WTC11 (cell line): ENCODE results near the gene SYNJ2. TPM values are rescaled to one million over a fixed set of nuclear protein-coding genes. Genes with fewer than 3 reads are reported as not detected.
"Not testable (repeated sequence)": the region's sequence is repeated elsewhere in the genome, so short reads cannot be mapped to it uniquely, and the experiment has no call there.

Source experiments
- ATAC-seq: fragments of 200-7000 bp; cut with Tn5 transposase; 2 replicates; pipeline ENCODE4 v1.10.0; 2021; ENCODE audit warnings: mild to moderate bottlenecking, moderate library complexity
- CTCF ChIA-PET: fragments of 300-600 bp; sonication (Branson Sonifier 250); formaldehyde crosslinking; loops from one replicate; lab custom pipeline; 2021; ENCODE audit warnings: antibody characterized with exemption; lab: Charles Lee
- POLR2A ChIA-PET: fragments of 350-600 bp; sonication (Branson Sonifier 250); formaldehyde crosslinking; loops from one replicate; lab custom pipeline; 2021; ENCODE audit warnings: antibody characterized with exemption; lab: Charles Lee
- DNase-seq: peaks from one replicate; pipeline ENCODE4 v3.0.0; 2021; ENCODE audit warnings: low spot score
- H3K27ac Mint-ChIP-seq: 2 replicates; pipeline ENCODE4 v1.8.0; 2021; ENCODE audit warnings: mixed read lengths
- H3K27me3 Mint-ChIP-seq: 2 replicates; pipeline ENCODE4 v1.8.0; 2021; ENCODE audit warnings: low read depth, mild to moderate bottlenecking, moderate library complexity, mixed read lengths
- H3K36me3 Mint-ChIP-seq: 2 replicates; pipeline ENCODE4 v1.8.0; 2021; ENCODE audit warnings: mixed read lengths
- H3K4me1 Mint-ChIP-seq: 2 replicates; pipeline ENCODE4 v1.8.0; 2022; ENCODE audit warnings: mixed read lengths
- H3K4me3 Mint-ChIP-seq: 2 replicates; pipeline ENCODE4 v1.8.0; 2021; ENCODE audit warnings: mild to moderate bottlenecking, moderate library complexity, mixed read lengths
- H3K9me3 Mint-ChIP-seq: 2 replicates; pipeline ENCODE4 v1.8.0; 2021; ENCODE audit warnings: mixed read lengths
- ELF4 ChIP-seq: sonication (generic); formaldehyde crosslinking; IDR thresholded peaks from 2 replicates; pipeline ENCODE4 v1.8.1; 2022; ENCODE audit warnings: low read depth, mild to moderate bottlenecking, moderate library complexity, missing genetic modification reagents
- JAZF1 ChIP-seq: fragments of 250-450 bp; sonication (Bioruptor Pico); IDR thresholded peaks from 2 replicates; pipeline ENCODE4 v1.9.0; 2021; ENCODE audit warnings: moderate library complexity, mild to moderate bottlenecking, inconsistent platforms
- PRRX2 ChIP-seq: fragments of 250-450 bp; sonication (Bioruptor Pico); IDR thresholded peaks from 2 replicates; pipeline ENCODE4 v1.8.0; 2021; ENCODE audit warnings: mild to moderate bottlenecking
- SMAD4 ChIP-seq: sonication (generic); formaldehyde crosslinking; IDR thresholded peaks from 2 replicates; pipeline ENCODE4 v1.8.0; 2022; ENCODE audit warnings: mild to moderate bottlenecking, missing genetic modification reagents
- TCF7 ChIP-seq: sonication (generic); formaldehyde crosslinking; IDR thresholded peaks from 2 replicates; pipeline ENCODE4 v1.8.0; 2022; ENCODE audit warnings: mild to moderate bottlenecking, low read depth, missing genetic modification reagents, moderate library complexity
- ZNF121 ChIP-seq: sonication (generic); formaldehyde crosslinking; IDR thresholded peaks from 2 replicates; pipeline ENCODE4 v1.8.0; 2023; ENCODE audit warnings: missing genetic modification reagents
- ZNF219 ChIP-seq: sonication (generic); formaldehyde crosslinking; IDR thresholded peaks from 2 replicates; pipeline ENCODE4 v1.8.0; 2023; ENCODE audit warnings: missing genetic modification reagents, mild to moderate bottlenecking, borderline replicate concordance
- ZNF232 ChIP-seq: sonication (generic); formaldehyde crosslinking; IDR thresholded peaks from 2 replicates; pipeline ENCODE4 v1.8.0; 2022; ENCODE audit warnings: mild to moderate bottlenecking, missing genetic modification reagents
- total RNA-seq: library from RNA; stranded (reverse); gene quantifications from 3 replicates; pipeline ENCODE4 v1.2.3, GENCODE V29; 2021
- TF ChIP-seq, protein P1 (sequence below): sonication (generic); formaldehyde crosslinking; IDR thresholded peaks from 2 replicates; pipeline ENCODE4 v1.8.1; 2023; ENCODE audit warnings: mild to moderate bottlenecking, moderate library complexity, missing genetic modification reagents
- TF ChIP-seq, protein P2 (sequence below): fragments of 250-450 bp; sonication (Bioruptor Pico); IDR thresholded peaks from 2 replicates; pipeline ENCODE4 v2.1.2; 2022; ENCODE audit warnings: mild to moderate bottlenecking, moderate library complexity
- TF ChIP-seq, protein P3 (sequence below): sonication (generic); formaldehyde crosslinking; IDR thresholded peaks from 2 replicates; pipeline ENCODE4 v1.8.1; 2023; ENCODE audit warnings: mild to moderate bottlenecking, missing genetic modification reagents
- TF ChIP-seq, protein P4 (sequence below): sonication (generic); formaldehyde crosslinking; IDR thresholded peaks from 2 replicates; pipeline ENCODE4 v1.8.0; 2022; ENCODE audit warnings: mild to moderate bottlenecking, missing genetic modification reagents
- TF ChIP-seq, protein P5 (sequence below): fragments of 250-450 bp; sonication (Bioruptor Pico); IDR thresholded peaks from 2 replicates; pipeline ENCODE4 v1.9.0; 2021; ENCODE audit warnings: moderate library complexity, mild to moderate bottlenecking, inconsistent platforms, borderline replicate concordance
- TF ChIP-seq, protein P6 (sequence below): fragments of 250-450 bp; sonication (Bioruptor Pico); conservative IDR thresholded peaks from 2 replicates; pipeline ENCODE4 v1.9.0; 2021; ENCODE audit warnings: mild to moderate bottlenecking
- TF ChIP-seq, protein P7 (sequence below): fragments of 200-600 bp; IDR thresholded peaks from 2 replicates; pipeline ENCODE4 v1.8.0; 2022; ENCODE audit warnings: antibody characterized with exemption
- TF ChIP-seq, protein P8 (sequence below): sonication (generic); formaldehyde crosslinking; IDR thresholded peaks from 2 replicates; pipeline ENCODE4 v1.8.1; 2022; ENCODE audit warnings: low read depth, mild to moderate bottlenecking, moderate library complexity, missing genetic modification reagents, borderline replicate concordance
- TF ChIP-seq, protein P9 (sequence below): sonication (generic); formaldehyde crosslinking; IDR thresholded peaks from 2 replicates; pipeline ENCODE4 v1.8.1; 2023; ENCODE audit warnings: mild to moderate bottlenecking, missing genetic modification reagents, moderate library complexity

The SYNJ2 gene
- total RNA-seq, 1 experiment from 2014 or later, result 15.3 TPM

DNA sequence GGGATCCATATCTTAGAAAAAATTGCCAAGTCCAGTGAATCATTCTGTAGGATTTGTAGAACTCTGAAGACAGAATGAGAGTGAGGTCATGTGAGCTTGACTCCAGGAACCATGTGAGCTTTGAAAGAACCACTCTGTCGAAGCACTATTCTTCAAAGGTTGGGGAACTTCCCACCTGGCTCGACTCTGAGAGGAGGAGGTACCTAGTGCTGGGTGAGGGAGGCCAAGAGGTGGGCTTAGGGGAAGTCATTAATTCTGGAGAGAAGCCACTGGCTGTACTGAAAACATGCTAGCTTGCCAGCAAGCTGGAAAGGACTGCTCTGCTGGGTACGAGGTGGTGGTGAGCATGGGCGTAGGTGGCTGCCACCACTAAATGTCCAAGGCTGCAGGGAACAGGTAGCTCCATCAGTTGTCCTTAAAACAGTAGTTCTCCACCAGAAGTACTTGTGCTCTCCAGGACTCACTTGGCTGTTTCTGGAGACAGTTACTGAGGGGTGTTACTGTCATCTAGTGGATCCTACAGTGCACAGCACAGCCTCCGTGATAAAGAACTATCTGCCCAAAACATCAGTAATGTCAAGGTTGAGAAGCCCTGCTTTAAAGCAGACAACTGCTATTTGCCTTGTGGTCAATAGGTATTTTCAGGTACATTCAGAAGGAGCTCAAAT lies 34.7 kb upstream of the SYNJ2 start (continued):
- TF ChIP-seq, protein P1, sequence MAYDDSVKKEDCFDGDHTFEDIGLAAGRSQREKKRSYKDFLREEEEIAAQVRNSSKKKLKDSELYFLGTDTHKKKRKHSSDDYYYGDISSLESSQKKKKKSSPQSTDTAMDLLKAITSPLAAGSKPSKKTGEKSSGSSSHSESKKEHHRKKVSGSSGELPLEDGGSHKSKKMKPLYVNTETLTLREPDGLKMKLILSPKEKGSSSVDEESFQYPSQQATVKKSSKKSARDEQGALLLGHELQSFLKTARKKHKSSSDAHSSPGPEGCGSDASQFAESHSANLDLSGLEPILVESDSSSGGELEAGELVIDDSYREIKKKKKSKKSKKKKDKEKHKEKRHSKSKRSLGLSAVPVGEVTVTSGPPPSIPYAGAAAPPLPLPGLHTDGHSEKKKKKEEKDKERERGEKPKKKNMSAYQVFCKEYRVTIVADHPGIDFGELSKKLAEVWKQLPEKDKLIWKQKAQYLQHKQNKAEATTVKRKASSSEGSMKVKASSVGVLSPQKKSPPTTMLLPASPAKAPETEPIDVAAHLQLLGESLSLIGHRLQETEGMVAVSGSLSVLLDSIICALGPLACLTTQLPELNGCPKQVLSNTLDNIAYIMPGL (CRISPR knock-in tag), result no peak
- no peak for TF ChIP-seq SMAD4 (CRISPR knock-in tag)
- no peak for TF ChIP-seq ZNF232 (CRISPR knock-in tag)
- TF ChIP-seq, protein P2, sequence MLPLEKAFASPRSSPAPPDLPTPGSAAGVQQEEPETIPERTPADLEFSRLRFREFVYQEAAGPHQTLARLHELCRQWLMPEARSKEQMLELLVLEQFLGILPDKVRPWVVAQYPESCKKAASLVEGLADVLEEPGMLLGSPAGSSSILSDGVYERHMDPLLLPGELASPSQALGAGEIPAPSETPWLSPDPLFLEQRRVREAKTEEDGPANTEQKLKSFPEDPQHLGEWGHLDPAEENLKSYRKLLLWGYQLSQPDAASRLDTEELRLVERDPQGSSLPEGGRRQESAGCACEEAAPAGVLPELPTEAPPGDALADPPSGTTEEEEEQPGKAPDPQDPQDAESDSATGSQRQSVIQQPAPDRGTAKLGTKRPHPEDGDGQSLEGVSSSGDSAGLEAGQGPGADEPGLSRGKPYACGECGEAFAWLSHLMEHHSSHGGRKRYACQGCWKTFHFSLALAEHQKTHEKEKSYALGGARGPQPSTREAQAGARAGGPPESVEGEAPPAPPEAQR (CRISPR knock-in tag), result no peak
- TF ChIP-seq, all 79 proteins: peak for 0

DNA sequence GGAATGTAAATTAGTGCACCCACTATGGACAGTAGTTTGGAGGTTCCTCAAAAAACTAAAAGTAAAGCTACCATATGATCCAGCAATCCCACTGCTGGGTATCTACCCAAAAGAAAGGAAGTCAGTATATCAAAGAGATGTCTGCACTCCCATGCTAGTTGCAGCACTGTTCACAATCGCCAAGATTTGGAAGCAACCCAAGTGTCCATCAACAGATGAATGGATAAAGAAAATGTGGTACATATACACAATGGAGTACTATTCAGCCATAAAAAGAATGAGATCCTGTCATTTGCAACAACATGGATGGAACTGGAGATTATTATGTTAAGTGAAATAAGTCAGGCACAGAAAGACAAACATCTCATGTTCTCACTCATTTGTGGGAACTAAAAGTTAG lies 30.8 kb upstream of the SYNJ2 start:
- H3K9me3 Mint-ChIP-seq, result peaks cover 20% of the 10 kb centered on the region
- H3K4me3 Mint-ChIP-seq, POLR2A ChIA-PET, H3K36me3 Mint-ChIP-seq, ATAC-seq, CTCF ChIA-PET, H3K27me3 Mint-ChIP-seq, H3K27ac Mint-ChIP-seq, DNase-seq: not testable (repeated sequence)
- H3K4me1 Mint-ChIP-seq, result peaks cover 11% of the 10 kb centered on the region; the same call in 1 of the 2 replicates

DNA sequence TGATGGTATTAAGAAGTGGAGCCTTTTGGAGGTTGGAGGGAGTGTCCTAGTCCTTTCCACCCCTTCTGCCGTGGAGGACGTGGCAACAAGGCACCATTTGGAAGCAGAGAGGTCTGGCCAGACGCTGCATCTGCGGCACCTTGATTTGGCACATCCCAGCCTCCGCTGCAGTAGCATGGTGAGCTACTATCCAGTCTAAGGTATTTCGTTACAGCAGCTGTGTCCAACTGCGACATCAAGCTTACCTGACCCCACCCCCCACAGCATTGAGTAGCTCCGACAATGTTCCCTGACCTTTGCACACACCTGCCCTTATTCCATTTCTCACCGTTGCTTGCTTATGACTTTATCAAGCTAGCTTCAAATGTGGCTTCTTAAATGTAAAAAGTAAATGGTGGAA lies 29.8 kb upstream of the SYNJ2 start:
- ChIA-PET POLR2A (interaction anchor here (0.6 kb wide), 1 partner anchor 16 kb away, joined by 3 read pairs; no protein-coding TSS in a partner anchor), CTCF (interaction anchor here (0.9 kb wide), 2 partner anchors 11 to 637 kb away, joined by 3 read pairs; no protein-coding TSS in a partner anchor)
- DNase-seq (no peak), ATAC-seq (no peak)
- Mint-ChIP-seq H3K9me3 (peaks cover 20% of the 10 kb centered on the region), H3K4me1 (peaks cover 11% of the 10 kb centered on the region; the same call in 1 of the 2 replicates), H3K4me3 (no peak overlapping the region), H3K27ac (no peak overlapping the region), H3K27me3 (peaks cover 4% of the 10 kb centered on the region; the same call in 1 of the 2 replicates), H3K36me3 (no peaks in the 10 kb centered on the region; the same call in 1 of the 2 replicates)
- TF ChIP-seq JAZF1 (no peak), TCF7 (CRISPR knock-in tag) (no peak), ZNF121 (CRISPR knock-in tag) (no peak), ELF4 (CRISPR knock-in tag) (no peak), PRRX2 (CRISPR knock-in tag) (no peak), ZNF219 (CRISPR knock-in tag) (no peak)
- TF ChIP-seq, protein P1 (CRISPR knock-in tag), result no peak
- TF ChIP-seq, protein P3, sequence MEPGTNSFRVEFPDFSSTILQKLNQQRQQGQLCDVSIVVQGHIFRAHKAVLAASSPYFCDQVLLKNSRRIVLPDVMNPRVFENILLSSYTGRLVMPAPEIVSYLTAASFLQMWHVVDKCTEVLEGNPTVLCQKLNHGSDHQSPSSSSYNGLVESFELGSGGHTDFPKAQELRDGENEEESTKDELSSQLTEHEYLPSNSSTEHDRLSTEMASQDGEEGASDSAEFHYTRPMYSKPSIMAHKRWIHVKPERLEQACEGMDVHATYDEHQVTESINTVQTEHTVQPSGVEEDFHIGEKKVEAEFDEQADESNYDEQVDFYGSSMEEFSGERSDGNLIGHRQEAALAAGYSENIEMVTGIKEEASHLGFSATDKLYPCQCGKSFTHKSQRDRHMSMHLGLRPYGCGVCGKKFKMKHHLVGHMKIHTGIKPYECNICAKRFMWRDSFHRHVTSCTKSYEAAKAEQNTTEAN (CRISPR knock-in tag), result no peak
- TF ChIP-seq, protein P4, sequence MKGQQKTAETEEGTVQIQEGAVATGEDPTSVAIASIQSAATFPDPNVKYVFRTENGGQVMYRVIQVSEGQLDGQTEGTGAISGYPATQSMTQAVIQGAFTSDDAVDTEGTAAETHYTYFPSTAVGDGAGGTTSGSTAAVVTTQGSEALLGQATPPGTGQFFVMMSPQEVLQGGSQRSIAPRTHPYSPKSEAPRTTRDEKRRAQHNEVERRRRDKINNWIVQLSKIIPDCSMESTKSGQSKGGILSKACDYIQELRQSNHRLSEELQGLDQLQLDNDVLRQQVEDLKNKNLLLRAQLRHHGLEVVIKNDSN (CRISPR knock-in tag), result no peak
- TF ChIP-seq, protein P5, sequence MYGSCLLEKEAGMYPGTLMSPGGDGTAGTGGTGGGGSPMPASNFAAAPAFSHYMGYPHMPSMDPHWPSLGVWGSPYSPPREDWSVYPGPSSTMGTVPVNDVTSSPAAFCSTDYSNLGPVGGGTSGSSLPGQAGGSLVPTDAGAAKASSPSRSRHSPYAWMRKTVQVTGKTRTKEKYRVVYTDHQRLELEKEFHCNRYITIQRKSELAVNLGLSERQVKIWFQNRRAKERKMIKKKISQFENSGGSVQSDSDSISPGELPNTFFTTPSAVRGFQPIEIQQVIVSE (CRISPR knock-in tag), result no peak
- TF ChIP-seq, protein P6, sequence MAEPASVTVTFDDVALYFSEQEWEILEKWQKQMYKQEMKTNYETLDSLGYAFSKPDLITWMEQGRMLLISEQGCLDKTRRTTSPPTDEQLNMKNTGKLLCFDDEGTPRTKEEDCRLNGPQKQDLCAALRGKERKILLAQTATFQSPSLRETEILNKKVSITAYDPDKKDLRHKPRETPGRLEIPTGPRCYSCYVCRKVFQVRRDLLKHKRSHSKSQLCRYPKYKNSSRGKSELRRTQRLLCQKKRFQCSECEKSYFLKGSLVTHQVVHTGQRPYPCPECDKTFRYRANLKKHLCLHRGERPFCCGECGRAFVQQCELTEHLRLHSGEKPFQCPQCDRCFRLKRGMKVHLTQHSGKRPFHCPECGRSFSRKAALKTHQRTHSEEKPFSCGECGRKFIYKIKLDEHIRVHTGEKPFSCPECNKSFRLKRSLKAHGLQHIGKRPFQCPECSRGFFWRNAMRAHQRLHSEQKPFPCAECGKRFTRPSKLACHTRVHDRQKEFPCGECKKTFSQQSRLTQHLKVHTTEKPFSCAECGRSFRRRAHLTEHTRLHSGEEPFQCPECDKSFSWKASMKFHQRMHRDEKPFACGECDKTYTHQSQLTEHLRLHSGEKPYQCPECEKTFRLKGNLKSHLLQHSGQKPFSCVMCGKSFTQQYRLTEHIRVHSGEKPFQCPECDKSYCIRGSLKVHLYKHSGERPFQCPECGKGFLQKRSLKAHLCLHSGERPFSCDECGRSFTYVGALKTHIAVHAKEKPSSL (CRISPR knock-in tag), result no peak
- TF ChIP-seq, protein P7, sequence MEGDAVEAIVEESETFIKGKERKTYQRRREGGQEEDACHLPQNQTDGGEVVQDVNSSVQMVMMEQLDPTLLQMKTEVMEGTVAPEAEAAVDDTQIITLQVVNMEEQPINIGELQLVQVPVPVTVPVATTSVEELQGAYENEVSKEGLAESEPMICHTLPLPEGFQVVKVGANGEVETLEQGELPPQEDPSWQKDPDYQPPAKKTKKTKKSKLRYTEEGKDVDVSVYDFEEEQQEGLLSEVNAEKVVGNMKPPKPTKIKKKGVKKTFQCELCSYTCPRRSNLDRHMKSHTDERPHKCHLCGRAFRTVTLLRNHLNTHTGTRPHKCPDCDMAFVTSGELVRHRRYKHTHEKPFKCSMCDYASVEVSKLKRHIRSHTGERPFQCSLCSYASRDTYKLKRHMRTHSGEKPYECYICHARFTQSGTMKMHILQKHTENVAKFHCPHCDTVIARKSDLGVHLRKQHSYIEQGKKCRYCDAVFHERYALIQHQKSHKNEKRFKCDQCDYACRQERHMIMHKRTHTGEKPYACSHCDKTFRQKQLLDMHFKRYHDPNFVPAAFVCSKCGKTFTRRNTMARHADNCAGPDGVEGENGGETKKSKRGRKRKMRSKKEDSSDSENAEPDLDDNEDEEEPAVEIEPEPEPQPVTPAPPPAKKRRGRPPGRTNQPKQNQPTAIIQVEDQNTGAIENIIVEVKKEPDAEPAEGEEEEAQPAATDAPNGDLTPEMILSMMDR, result no peak
- TF ChIP-seq, protein P8, sequence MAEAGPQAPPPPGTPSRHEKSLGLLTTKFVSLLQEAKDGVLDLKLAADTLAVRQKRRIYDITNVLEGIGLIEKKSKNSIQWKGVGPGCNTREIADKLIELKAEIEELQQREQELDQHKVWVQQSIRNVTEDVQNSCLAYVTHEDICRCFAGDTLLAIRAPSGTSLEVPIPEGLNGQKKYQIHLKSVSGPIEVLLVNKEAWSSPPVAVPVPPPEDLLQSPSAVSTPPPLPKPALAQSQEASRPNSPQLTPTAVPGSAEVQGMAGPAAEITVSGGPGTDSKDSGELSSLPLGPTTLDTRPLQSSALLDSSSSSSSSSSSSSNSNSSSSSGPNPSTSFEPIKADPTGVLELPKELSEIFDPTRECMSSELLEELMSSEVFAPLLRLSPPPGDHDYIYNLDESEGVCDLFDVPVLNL (CRISPR knock-in tag), result no peak
- TF ChIP-seq, protein P9, sequence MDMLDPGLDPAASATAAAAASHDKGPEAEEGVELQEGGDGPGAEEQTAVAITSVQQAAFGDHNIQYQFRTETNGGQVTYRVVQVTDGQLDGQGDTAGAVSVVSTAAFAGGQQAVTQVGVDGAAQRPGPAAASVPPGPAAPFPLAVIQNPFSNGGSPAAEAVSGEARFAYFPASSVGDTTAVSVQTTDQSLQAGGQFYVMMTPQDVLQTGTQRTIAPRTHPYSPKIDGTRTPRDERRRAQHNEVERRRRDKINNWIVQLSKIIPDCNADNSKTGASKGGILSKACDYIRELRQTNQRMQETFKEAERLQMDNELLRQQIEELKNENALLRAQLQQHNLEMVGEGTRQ, result no peak
